ENCODE results near the gene FOXL2NB.
A peak's percentile ranks its signal among the peaks of the same experiment; 100 is the strongest.

FOXL2NB gene

DNA sequence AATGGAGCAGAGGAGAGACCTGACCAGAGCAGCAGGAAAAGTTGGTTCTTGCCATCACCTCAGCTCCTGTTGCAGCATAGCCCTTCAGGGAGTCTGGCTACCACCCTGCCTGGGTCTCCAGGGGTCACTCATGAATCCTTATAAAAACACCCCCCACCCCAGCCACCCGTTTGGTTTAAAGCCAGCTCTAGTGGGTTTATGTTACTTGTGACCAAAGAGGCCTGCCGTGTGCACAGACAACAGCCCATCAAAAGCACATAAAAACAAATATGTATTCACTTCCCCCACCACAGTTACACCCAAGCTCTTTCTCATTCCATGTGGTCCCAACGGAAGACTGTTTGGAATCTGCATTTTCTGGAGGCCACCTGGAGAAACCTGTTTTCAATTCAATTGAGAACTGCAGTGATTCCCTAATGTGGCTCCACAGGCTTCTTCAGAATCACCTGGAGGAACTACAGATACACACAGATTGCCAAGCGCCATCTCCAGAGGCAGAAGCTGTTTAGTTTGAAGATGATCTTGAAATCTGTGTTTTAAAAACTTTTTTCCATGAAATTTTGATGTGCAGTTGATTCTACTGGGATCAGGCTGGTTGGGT, 13.8 kb upstream of the FOXL2NB start:
- DNase-seq (ENCODE audit: low read depth in 2 of 2), result no peak

DNA sequence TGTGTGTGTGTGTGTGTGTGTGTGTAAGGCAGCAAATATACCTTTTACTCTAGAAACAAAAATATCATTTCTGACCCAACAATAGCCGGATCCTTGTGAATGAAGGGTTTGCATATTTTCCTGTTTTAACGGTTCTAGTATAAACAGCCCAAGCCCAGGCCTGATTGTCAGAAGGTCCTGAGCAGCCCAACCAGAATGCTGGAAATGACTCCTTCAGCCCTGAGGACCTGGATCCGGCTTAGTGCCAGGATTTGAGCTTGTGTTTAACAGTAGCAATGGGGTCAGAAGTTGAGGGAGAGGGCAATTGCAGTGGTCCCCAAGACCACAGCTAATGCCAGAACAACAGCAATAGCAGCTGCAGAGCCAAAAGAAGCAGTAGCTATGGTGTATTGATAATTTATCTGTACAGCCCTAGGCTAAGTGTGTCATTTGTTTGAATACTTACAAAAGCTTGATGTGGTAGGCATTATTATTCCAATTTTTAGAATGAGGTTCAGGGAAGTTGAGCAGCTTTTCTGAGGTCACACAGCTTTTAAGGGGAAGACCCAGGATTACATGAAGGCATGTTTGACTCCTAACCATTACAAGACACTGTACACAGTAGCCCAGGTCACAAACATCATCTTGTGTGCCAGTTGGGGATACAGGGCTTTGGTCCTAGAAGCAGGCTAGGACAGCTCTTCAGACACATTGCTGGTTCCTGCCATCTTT, 12.9 kb upstream of the FOXL2NB start:
- DNase-seq (ENCODE audit: low read depth in 2 of 2), result no peak

DNA sequence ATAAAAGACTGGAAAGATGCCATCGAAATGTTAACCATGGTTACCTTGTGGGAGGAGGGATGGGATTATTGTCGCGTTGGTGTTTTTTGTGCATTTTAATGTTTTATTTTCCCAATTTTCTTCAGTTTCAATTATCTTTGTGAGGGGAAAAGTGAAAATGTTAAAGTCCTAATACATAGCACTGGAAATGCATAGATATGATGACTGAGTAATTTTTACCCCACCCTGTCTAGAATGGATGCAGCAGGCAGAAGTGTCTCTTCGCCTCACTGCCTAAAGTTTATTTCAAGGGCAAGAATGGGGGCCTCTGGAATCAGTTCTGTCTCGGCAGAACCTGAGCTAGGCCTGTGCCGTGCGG, 11.5 kb upstream of the FOXL2NB start:
- no peak for DNase-seq (ENCODE audit: low read depth in 2 of 2)

- DNase-seq (ENCODE audit: low read depth in 2 of 2), result peak; percentile 34 to 35
These were observed 10.9 kb upstream of the FOXL2NB start for GRCh38 chr3:138935863-138936740.

GRCh38 chr3:138936741-138937689, 10.0 kb upstream of the FOXL2NB start:
- DNase-seq (ENCODE audit: low read depth in 2 of 2), result no peak

DNA sequence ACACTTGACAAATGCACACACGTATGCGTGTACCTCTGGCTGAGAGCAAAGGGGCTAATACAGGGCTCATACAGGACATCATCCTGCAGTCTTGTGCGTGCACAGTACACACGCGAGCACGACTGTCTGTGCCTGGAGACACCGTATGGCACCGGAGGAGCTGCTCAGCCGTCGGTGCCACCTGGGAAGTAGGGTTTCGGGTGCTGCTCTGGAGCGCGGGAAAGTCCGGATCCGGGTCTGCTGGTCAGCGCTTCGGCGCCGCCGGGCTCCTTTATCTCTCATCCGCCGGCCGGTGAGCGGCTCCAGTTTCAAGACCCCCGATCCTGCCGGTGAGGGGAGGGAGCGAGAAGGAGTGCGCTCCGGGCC, 9.3 kb upstream of the FOXL2NB start:
- DNase-seq (ENCODE audit: low read depth in 2 of 2), result no peak

DNA sequence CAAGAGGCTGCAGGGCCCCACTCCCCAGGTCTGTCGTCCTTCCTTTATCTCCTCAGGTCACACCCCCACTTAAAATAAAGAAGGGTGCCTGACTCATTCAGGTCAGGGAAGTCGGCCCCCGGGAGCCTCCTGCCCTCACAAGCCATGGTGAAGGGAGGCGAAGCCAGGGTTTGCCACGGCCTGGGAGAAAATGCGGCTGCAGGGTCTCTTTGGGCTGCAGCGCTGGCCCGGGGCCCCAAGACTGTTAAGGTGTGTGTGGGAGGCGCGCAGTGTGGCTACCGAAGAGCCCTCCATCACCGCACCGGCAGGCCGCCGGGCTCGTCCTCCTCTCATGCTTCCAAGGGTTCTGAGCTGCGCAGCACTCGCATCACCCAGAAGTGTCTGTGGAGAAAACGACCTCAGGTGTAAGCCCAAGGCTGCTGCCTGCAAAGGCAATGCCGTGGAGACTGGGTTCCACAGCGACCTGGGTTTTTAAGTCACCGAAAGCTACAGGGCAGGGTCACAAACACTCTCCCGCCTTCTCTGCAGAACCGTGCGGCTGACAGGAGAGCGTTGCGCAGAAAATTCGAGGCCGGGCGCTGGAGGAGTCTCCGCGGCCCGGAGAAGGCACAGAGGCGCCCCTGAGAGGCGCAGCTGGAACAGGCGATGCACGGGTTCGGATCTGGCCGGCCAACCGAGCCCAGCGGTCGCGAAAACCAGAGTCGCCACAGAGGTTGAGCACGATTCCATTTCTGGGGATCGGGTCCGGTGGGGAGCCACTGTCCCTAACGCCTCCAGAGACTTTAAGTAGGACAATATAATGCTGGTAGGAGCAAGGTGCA, 8.8 kb upstream of the FOXL2NB start:
- no peak for DNase-seq (ENCODE audit: low read depth in 2 of 2)

- no peak for DNase-seq (ENCODE audit: low read depth in 2 of 2)
These were observed 8.0 kb upstream of the FOXL2NB start for GRCh38 chr3:138938877-138939560.

DNA sequence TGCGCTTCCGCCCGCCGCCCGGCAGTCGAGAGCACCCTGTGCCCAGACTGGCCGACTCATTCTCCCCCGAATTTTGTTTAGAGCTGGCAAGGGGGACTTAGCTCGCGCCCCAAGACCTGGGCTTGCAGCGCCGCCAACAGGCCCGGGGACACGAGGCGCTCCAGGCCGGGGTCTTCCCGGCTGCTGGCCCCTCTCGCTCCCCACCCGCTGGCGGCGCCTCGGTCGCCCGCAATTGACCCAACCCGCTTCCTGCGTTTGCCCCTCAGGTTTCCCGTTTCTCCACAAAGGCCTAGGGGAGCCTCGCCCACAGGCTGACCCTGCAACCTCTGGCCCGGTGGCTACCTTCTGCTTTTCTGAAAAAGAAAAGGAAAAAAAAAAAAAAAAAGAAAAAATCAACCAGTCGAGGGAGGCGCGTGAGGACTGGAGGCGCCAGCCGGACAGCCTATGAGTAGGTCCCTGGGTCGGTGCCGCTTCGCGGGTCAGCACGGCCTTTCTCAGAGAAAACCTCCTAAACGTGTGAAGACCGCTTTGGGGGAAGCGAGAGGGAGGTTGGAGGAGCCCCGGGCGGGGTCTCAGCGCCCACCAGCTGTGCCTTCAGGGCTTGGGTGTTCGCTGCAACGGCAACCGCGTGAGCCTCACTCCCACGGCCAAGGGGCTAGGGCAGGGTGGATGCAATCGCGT, 7.3 kb upstream of the FOXL2NB start:
- no peak for DNase-seq (ENCODE audit: low read depth in 2 of 2)

GRCh38 chr3:138940446-138940845, 6.6 kb upstream of the FOXL2NB start:
- DNase-seq (ENCODE audit: low read depth in 2 of 2), result no peak

GRCh38 chr3:138941259-138941885, 5.6 kb upstream of the FOXL2NB start:
- no peak for DNase-seq (ENCODE audit: low read depth in 2 of 2)

DNA sequence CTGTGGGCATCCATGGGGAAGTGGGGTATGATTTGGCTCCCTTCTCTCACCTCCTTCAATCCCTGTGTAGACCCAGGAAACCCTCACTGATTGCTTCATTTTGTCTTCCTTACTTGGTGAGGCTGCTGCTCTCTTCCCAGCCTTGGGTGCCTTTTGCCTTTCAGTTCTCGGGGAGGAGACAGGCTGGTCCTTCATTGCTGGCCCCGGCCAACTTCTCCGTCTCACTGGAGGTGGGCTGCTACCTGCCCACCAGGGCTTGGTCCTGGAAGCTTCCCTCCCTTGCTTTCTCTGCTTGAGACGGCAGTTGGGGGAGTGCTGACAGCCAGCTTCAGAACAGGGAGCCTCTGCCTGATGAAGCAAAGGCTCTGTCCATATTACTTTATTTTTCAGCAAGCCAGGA, 4.7 kb upstream of the FOXL2NB start:
- DNase-seq (ENCODE audit: low read depth in 2 of 2), result no peak

- DNase-seq (ENCODE audit: low read depth in 2 of 2), result no peak
These were observed 4.0 kb upstream of the FOXL2NB start for GRCh38 chr3:138942861-138943623.

DNA sequence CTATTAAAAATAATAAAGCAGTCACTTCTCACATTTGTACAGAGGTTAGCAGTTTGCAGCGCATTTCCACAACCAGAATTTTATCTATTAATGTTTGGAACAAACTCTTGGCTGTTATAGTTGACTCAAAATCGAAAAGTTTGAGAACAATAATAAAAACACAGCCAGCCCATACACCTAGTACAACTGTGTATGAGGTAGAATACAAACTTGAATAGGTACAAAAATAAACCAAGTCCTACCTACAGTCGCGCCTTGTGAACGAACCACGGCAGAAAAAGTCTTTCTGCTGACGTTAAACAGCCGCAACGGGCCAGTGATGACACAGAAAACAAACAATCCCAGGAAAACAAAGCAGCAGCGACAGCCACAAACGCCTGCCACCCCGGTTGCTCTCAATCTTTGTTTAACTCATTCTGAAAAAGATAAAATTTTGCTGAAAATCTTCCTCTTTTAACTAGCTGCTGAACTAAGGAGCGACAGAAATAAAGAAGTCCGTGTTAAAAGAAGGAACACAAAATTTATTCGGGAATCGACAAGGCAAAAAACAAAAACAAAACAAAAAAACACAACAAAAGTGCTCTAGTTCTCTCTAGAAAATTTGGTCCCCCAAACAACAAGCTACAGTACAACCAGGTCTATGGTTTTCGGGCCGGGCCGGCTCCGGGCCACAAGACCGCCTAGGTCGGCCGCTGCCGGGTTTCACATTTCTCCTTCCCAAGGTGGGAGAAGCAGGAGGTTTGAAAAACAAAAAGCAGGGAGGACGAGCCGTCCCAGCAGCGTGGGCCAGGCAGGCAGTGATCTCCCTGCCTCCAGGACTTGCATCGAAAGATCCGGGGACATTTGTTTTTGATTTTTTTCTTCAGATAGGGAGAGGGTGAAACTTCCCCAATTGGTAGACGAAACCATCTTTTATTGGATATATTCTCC, 3.0 kb upstream of the FOXL2NB start:
- DNase-seq (ENCODE audit: low read depth in 2 of 2), result no peak

DNA sequence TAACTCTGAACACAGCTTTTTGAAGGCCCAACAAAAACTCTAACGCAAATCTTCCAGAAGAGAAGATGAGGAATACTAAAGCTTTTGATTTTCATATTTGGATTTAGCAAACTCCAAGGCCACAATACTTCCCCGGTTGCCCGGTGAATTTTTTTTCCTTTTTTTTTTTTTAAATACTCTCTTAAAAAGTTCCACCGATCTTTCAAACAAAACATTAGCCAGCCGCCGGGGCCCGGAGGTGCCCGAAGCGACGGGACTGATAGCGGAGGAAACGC, 2.4 kb upstream of the FOXL2NB start:
- no peak for DNase-seq (ENCODE audit: low read depth in 2 of 2)

- no peak for DNase-seq (ENCODE audit: low read depth in 2 of 2)
These were observed 1.9 kb upstream of the FOXL2NB start for GRCh38 chr3:138944929-138945708.

Data from activated CD8-positive, alpha-beta memory T cell treated with anti-CD3 and anti-CD28 coated beads for 4 hours (primary cell).